Epithelial cell of umbilical artery (primary cell): Measurements from ENCODE around the gene OR7A10. TPM values are rescaled to one million over a fixed set of nuclear protein-coding genes. Genes with fewer than 3 reads are reported as not detected.

Experiments used
- total RNA-seq: library from RNA; depleted of rRNA; stranded (reverse); fragments of >200 nt; gene quantifications from 2 replicates; pipeline ENCODE4 v1.2.3, GENCODE V29; 2014

OR7A10 gene
- total RNA-seq = not detected in 2 replicates

DNA sequence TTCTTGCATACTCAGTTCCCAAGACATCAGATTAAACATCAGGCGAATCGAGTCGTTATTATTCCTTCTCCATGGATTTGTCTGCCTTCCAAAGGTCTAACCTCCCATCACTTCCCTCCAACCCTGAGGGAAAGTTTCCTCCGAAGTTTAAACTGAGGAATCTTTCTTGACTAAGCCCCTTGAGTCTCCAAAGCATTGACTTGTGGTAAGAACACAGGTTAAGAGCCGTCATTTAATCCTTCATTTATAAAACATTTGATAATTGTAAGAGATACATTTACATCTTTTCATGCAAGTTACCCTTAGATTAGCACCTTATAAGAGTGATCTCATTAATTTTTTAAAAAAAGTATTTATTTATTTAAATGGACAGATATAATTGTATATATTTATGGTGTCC, at the start of gene OR7A10:
OR7A10 (minus strand) TSS at position 101 of the 400 bp plus-strand sequence. CDS start 7,045 bp downstream, outside the sequence.

DNA sequence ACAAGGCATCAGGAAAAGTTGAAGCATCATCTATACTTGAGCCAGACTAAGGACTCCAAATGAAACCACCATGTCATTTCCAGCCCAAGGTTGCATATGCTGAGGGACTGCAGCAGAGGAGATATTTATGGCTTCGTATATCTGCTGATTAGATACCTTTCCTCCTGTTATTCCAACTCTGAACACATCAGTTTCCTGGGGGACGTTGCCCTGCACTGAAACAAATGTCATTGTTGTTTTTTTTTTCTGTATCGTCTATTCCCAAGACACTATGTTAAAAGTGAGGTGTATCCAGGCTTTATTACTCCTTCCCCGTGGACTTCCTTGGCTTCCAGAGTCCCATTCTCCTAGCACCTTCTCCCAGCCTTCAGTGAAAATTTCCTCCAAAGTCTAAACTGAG, 37.3 kb upstream of the OR7A10 start, which contains the start of gene OR7A17:
OR7A17 (minus strand) TSS at position 101 of the 400 bp plus-strand sequence. CDS start 4,777 bp downstream, outside the sequence.

DNA sequence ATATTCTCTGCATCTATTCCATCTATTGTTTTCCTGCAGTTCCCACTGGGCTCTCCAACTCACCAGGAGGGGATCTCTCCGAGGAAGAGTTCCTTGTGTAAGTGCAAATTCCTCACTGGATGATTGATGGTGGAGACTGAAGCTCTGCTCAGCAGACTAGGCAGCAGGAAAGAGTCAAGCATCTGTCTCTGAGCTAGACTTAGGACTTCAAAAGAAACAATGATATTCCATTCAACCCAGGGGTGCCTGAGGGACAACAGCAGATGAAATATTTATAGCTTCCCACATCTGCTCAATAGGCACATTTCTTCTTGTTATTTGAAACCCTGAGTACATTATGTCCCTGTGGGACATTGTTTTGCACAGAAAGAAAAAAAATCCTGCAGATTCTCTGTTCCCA, 13.7 kb downstream of the OR7A10 start, which contains the start of the genes OR7A5 and OR7C1:
OR7A5 (minus strand) TSS at position 175 of the 400 bp plus-strand sequence. CDS start 6,944 bp downstream, outside the sequence.
OR7C1 (minus strand) TSS at position 175 of the 400 bp plus-strand sequence. CDS start 35,049 bp downstream, outside the sequence.

Other genes with a start within 250 kb of the OR7A10 start
- gene ADGRE3, start 174.1 kb downstream of the OR7A10 start, total RNA-seq = not detected in 2 replicates
- gene ZNF333, start 158.9 kb downstream of the OR7A10 start, total RNA-seq = 11.7 and 23.4 TPM in 2 replicates
- gene ADGRE2, start 70.4 kb downstream of the OR7A10 start, total RNA-seq = not detected in 2 replicates
- not detected in 2 replicates for gene OR7A5, start 13.7 kb downstream of the OR7A10 start, total RNA-seq
- not detected in 2 replicates for gene OR7C1, start 13.7 kb downstream of the OR7A10 start, total RNA-seq
- gene OR7A17, start 37.2 kb upstream of the OR7A10 start, total RNA-seq = not detected in 2 replicates
- not detected in 2 replicates for gene OR7C2, start 92.6 kb upstream of the OR7A10 start, total RNA-seq
- gene SLC1A6, start 130.9 kb upstream of the OR7A10 start, total RNA-seq = not detected in 2 replicates
- gene CASP14, start 200.6 kb upstream of the OR7A10 start, total RNA-seq = not detected in 2 replicates
- not detected in 2 replicates for gene OR1I1, start 233.3 kb upstream of the OR7A10 start, total RNA-seq